ENCODE measurements around the gene MMS19. TPM values are rescaled to one million over a fixed set of nuclear protein-coding genes. Genes with fewer than 3 reads are reported as not detected.

MMS19 gene
- total and polyA plus RNA-seq, 10 of the 15 experiments (the other 5 are each of a cell fraction or from before 2014, with no cell fraction given), result 40.2 to 112 (median 69.0) TPM

GRCh38 chr10:97512993-97513392, 14.8 kb upstream of the MMS19 start (continued):
- TF ChIP-seq SREBF1 (IDR thresholded peaks at IDR 0.05; ENCODE audit: low read length), result no peak

- SMC1A ChIA-PET (ENCODE audit: uncharacterized antibody, unreplicated experiment), result interaction anchor here (0.9 kb wide), 1 partner anchor 23 kb away, joined by 3 read pairs; no protein-coding TSS in a partner anchor
- intact Hi-C loops (cut with micrococcal nuclease; ENCODE audit: unreplicated experiment), result no loop called here
- H3K36me3 ChIP-seq (ENCODE audit: control insufficient read depth in 2 of 2, insufficient read depth in 2 of 2, low read length in 1 of 2), result no peaks in the 10 kb centered on the region
- H3K27me3 ChIP-seq (replicated peaks in 1 of 2; ENCODE audit: control insufficient read depth in 2 of 2, insufficient read depth in 2 of 2, low read length in 1 of 2), result peaks cover 0 to 5% of the 10 kb centered on the region in 2 experiments; a peak in 1 of 4 replicates
- H3K9ac ChIP-seq (ENCODE audit: control insufficient read depth, insufficient read depth, low read length), result no peak overlapping the region
- DNase-seq (ENCODE audit: low read depth, low spot score) (no peak), FAIRE-seq (no peak), ATAC-seq (no peak)
- no peaks in the 10 kb centered on the region for H3K9me3 ChIP-seq (replicated peaks; ENCODE audit: control insufficient read depth, insufficient read depth, low read length)
- CTCF ChIA-PET, result no interaction called here
- H3K4me2 ChIP-seq (ENCODE audit: control insufficient read depth, insufficient read depth), result no peak overlapping the region
- no peak overlapping the region for H3K4me3 ChIP-seq
- H3K4me1 ChIP-seq (ENCODE audit: control insufficient read depth, insufficient read depth, low read length), result no peaks in the 10 kb centered on the region
- BruUV-seq (replicated peaks), result no TSS peak
- POLR2A ChIA-PET, result no interaction called here
- 37% methylated on average over 3 of the region's 3 CpGs for WGBS (ENCODE audit: insufficient coverage, insufficient replicate concordance, low lambda C conversion rate, missing lambda C conversion rate)
- in situ Hi-C loops (cut with MboI), result no loop called here
- RAD21 ChIA-PET (ENCODE audit: unreplicated experiment), result no interaction called here
- H3K27ac ChIP-seq (ENCODE audit: control insufficient read depth, insufficient read depth), result no peak overlapping the region
- no peaks in the 10 kb centered on the region for H3K79me2 ChIP-seq (ENCODE audit: control insufficient read depth, insufficient read depth, low read length)
- H2AFZ ChIP-seq (ENCODE audit: control insufficient read depth, low read depth, low read length), result no peak overlapping the region
- no peaks in the 10 kb centered on the region for H4K20me1 ChIP-seq (ENCODE audit: control insufficient read depth, insufficient read depth)
- TF ChIP-seq KDM1A (IDR thresholded peaks at IDR 0.05; ENCODE audit: borderline replicate concordance) (no peak), ZBED1 (IDR thresholded peaks at IDR 0.05; ENCODE audit: borderline replicate concordance) (no peak), SMAD1 (IDR thresholded peaks at IDR 0.05; ENCODE audit: low read depth, partially characterized antibody) (no peak), ZNF687 (IDR thresholded peaks at IDR 0.05) (no peak), MYB (IDR thresholded peaks at IDR 0.05; ENCODE audit: borderline replicate concordance, low read depth, low read length) (no peak), YY1 (IDR thresholded peaks at IDR 0.05; ENCODE audit: low read depth, low read length) (no peak), RAD51 (IDR thresholded peaks at IDR 0.05) (no peak), ATF2 (IDR thresholded peaks at IDR 0.05; ENCODE audit: low read length) (no peak), WRNIP1 (IDR thresholded peaks at IDR 0.05; ENCODE audit: borderline replicate concordance, low read depth, low read length) (no peak), ZBTB11 (CRISPR knock-in tag; IDR thresholded peaks at IDR 0.05) (no peak), JUND (IDR thresholded peaks at IDR 0.05; ENCODE audit: low read depth, low read length) (no peak), PML (IDR thresholded peaks at IDR 0.05; ENCODE audit: low read length) (no peak)
These were observed 13.7 kb upstream of the MMS19 start for GRCh38 chr10:97511711-97512440.
